ELR (cell line): ENCODE results near the gene LBR.
"Not testable (repeated sequence)": the region's sequence is repeated elsewhere in the genome, so short reads cannot be mapped to it uniquely, and the experiment has no call there.

Experiments used
- DNase-seq: peaks from one replicate; pipeline ENCODE4 v3.0.0-alpha.2; 2015; ENCODE audit warnings: low read depth

Gene LBR

GRCh38 chr1:225427235-225428067, at the start of gene LBR:
LBR (minus strand) TSS chr1:225428038; CDS start chr1:225424075, 3,963 bp downstream.
- DNase-seq: peak; percentile 48

DNA sequence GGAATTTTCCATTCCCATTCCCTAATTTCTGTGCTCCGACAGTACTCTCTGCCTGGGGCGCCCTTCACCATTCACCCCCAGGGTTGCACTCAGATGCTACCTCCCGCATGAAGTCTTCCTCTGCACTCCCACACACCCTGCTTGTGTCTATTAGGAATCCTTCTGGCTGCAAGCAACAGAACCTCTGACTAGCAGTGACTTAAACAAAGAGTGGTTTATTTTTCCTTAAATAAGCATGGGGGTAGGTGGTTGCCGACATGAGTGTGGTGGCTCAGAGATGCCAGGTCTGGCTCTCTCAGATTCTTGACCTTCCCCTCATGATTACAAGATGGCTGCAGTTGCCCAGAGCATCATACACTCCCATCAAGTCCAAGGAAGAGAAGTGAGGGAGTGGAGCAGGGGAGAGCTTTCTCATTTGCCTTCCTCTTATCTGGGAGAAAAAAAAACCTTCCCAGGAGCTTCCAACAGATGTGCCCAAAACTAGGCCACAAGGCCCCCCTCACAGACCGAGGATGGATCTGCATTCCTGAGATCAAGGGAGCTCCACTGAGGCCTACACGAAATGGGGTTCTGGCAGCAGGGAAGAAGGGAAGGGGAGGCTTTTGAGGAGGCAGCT, 49.6 kb upstream of the LBR start:
- no peak for DNase-seq

- DNase-seq: no peak
These were observed 48.7 kb upstream of the LBR start for GRCh38 chr1:225476538-225476988.

DNA sequence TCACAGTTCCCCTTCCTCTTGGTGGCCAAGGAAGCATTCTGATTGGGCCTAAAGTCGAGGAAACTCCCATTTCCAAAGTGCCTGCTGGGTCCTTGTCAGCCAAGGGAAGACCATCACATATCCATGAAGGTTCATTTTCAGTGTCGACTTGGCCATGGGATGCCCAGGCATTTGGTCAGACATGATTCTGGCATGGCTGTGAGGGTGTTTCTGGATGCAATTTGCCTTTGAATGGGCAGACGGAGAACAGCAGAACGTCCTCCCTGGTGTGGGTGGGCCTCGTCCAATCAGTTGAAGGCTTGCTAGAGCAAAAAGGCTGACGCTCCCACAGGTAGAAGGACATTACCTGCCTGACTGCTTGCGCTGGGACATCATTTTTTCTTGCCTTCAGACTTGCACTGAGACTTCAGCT, 48.3 kb upstream of the LBR start:
- no peak for DNase-seq

GRCh38 chr1:225474986-225475820, 47.4 kb upstream of the LBR start:
- peak; percentile 68 for DNase-seq

GRCh38 chr1:225474439-225474985, 46.7 kb upstream of the LBR start:
- DNase-seq: no peak

DNA sequence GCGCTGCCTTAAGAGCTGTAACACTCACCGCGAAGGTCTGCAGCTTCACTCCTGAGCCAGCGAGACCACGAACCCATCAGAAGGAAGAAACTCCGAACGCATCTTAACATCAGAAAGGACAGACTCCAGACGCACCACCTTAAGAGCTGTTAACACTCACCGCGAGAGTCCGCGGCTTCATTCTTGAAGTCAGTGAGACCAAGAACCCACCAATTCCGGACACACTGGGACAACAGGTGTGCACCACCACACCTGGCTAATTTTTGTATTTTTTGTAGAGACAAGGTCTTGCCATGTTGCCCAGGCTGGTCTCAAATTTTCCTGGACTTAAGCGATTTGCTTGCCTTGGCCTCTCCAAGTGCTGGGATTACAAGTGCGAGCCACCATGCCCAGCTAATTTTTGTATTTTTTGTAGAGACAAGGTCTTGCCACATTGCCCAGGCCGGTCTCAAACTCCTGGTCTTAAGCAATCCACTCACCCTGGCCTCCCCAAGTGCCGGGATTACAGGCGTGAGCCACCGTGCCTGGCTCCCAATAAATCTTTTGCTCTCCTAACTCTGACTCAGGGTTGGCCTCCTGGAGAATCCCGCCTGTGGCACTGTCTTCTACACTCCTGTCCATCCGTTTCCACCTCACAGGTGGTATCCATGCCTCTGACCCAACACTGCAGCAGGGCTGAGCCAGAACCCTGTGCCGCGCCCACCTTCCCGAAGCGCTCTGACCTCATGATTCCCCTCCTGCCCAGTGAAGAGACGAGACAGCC, 46.0 kb upstream of the LBR start:
- DNase-seq: not testable (repeated sequence)

- not testable (repeated sequence) for DNase-seq
These were observed 45.4 kb upstream of the LBR start for GRCh38 chr1:225473266-225473665.

DNA sequence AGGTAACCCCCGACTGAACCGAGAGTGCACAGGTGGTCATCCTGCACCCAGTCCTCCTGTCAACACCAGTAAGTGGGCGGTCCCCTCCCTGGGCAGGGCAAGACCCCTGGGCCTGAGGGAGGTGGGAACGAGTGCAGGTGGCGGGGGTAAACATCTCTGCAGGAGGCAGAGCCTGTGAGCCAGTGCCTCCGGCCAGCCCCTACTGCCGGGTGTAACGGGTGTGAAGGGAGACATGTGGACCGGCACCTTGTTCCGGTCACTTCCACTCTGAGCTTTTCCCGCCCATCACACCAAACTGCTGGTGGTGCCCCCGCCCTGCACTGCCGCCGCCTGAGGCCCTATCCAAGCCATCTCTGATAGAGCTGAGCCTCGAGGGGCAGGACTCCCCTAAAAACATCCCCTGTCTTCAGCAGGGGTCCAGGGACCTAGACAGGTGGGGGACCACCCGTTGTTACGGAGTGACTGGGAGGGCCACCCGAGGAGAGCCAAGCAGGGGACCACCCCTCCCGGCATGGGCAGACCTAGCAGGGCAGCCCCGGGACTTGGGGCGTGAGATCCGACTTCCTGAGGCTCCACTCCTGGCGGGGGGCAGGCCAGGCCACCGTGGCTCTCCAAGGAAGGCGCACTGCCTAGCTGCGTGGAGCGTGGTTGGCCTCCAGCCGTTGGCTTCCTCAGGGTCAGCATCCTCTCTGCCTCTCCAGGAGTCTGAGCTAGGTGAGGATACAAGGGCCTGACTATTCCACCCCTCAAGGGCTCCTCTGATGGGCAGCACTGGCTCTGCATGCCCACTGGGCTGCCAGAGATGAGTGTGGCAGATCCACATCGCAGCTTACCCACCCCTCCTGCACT, 43.8 kb upstream of the LBR start:
- DNase-seq: no peak

- DNase-seq: no peak
These were observed 43.2 kb upstream of the LBR start for GRCh38 chr1:225471109-225471452.

DNA sequence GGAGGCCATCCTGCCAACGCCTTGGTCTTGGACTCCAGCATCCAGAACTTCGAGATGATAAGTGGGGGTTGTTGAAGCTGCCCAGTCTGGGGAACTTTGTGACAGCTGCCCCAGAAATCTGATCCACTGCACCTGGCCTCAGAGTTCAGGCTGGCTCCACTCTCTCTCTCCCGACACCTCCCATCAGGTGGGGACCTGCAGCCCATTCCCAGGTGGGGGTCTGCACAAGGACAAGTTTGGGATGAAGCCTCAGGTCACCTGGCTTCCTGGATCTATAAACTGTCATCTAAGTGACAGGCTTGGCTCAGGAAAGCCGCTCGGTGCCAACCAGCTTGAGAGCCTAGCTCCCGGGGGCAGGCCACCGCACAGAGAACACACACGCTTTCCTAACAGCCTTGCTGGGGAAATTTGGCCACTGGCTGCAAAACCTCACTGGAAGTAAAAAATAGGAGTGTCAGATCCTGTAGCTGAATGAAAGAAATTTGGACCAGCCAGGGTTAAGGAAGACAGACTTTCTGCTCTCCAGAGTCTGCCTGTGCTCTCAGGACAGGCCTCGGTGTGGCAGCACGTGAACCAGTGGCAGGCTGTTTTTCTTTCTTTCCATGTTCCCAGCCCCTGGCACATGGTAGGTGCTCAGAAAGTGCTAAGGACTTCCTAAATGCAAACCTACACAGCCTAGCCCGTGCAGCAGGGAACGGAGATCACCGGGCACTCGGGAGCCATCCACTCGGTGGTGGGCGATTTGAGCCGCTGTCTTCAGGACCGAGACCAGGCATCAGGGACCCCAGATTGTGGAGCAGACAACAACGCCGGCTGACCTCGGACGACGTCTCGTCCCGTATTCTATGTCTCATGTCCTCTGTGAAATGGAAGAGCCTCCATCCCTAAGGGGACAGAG, 42.6 kb upstream of the LBR start:
- DNase-seq: no peak

DNA sequence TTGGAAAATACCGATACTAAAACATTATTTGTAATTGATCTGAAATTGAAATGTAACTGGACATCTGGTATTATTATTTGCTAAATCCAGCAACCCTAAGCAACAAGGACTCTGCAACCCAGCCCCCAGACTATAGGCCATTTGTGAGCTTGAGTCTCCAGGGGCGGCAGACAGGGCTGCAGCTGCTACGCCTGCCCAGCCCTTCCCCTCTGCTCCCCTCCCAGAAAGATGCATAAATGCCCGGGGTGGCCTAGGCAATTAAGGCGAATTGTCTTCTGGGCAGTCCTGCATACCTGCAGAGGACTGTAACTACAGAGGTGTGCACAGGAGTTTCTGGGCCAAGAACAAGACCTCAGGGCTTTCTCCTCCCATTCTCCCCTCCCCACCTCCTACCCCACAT, 41.2 kb upstream of the LBR start:
- DNase-seq: no peak

DNA sequence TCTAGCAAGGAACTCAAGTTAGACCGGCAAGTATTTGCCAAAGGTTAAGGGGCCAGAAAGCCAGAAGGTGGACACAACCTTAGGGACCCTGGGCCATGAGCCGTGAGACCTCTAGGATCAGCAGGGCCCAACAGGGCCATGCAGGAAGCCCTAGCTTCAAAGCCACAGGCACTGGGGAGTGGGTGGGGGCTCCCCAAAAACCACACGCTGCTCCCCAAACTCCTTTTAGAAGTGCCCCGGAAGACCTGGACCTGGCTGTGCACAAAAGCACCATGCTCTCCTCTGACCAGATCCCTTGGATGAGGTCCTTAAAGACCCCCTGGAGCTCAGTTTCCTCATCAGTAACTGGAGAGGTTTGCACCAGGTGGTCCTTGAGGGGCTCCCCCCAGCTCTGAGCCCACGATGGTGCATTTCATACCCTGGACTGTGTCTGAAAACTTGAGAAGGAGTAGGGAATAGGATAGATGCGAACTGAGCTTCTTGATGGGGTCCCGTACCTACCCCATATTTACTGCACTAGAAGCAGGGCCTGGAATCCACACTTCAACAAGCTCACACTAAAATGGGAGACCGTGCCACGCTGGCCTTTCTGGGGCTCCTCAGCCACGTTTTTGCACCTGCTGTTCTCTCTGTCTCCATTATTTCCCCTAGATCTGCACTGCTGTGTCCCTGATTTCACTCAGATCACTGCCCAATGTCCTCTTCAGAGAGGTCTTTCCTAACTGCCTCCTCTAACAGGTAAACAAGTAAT, 40.6 kb upstream of the LBR start:
- no peak for DNase-seq

- DNase-seq: no peak
These were observed 39.6 kb upstream of the LBR start for GRCh38 chr1:225467193-225468020.

GRCh38 chr1:225466848-225467192, 39.0 kb upstream of the LBR start:
- no peak for DNase-seq

DNA sequence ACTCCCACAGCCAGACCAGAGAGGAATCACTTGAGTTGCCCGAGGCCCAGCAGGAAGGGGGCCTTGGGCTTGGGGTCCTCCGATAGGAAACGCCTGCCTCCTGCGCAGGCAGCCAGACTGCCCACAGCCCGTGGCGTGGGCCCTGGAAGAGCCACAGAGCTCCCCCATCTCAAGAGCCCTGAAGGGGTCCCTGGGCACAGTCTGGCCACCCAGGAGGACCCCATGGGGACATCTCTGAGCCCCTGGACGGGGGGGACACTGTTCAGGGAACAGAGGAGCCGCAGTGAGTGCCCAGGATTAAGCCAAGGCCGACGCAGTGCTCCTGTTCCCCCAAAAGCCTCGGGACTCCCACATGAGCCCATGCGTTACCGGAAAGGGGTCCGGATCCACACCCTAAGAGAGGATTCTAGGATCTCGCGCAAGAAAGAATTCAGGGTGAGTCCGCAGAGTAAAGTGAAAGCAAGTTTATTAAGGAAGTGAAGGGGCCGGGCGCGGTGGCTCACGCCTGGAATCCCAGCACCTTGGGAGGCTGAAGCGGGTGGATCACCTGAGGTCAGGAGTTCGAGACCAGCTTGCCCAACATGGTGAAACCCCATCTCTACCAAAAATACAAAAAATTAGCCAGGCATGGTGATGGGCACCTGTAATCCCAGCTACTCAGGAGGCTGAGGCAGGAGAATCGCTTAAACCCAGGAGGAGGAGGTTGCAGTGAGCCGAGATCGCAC, 38.1 kb upstream of the LBR start:
- DNase-seq: no peak
